ENCODE data around the gene CTBP1.
A peak's percentile ranks its signal among the peaks of the same experiment; 100 is the strongest.

Gene CTBP1

GRCh38 chr4:1236103-1236641 is 12.8 kb downstream of the CTBP1 start:
- DNase-seq = peak; percentile 7

DNA sequence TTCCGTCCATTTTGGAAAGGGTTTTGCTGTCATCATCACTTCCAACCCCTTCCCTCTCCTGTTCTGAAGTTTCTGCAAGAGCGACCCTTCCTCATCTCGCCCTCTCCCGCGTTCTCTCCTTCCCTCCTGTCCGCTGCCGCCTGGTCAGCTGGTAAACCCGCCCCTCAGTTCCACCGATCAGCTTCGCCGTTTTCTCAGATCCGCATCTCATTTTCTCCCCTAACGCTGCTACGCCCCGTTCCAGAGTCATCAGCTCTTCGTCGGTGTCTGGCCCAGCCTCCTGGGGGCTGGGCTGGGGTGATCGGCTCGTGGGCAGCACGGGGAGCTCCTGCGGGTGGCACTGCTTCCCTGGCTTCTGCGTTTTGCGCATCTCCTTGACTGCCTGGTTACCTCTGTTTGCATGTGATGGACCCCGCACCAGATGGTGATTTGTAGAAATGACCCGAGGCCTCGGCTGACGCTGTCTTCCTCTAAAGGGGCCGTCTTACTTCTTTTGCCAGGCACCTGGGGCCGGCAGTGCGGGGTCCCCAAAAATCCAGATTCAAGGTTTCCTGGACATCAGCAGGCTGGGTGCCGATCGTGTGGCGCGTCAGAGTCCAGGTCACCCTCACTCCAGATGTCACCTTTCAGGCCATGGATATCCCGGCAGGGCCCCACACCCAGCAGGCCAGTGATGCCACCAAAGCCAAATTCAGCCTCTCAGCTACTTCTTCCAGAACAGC is 13.4 kb downstream of the CTBP1 start:
- DNase-seq = peak; percentile 2

GRCh38 chr4:1234811-1235292 is 14.1 kb downstream of the CTBP1 start:
- peak; percentile 8 for DNase-seq

DNA sequence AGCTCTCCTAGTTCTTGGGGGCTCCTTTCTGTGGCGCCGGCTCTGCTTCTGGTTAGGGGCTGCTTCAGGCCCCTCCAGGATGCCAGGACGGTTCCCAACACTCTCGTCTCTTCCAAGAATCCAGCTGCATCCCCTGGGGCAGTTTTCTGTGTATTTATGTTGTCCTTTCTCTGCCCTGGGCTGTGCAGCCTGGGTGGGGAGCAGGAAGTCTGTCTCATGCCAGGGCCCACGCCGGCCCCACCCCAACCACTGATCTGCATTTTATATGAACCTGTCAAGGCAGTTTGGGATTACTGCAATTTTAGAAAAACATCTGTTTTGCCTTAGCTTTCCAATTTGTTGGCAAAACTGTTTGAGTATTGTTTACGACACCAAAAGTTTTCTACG is 14.6 kb downstream of the CTBP1 start:
- no peak for DNase-seq

GRCh38 chr4:1233641-1234308 is 15.2 kb downstream of the CTBP1 start:
- DNase-seq = no peak

GRCh38 chr4:1232661-1233621 is 16.0 kb downstream of the CTBP1 start:
- DNase-seq = no peak

DNA sequence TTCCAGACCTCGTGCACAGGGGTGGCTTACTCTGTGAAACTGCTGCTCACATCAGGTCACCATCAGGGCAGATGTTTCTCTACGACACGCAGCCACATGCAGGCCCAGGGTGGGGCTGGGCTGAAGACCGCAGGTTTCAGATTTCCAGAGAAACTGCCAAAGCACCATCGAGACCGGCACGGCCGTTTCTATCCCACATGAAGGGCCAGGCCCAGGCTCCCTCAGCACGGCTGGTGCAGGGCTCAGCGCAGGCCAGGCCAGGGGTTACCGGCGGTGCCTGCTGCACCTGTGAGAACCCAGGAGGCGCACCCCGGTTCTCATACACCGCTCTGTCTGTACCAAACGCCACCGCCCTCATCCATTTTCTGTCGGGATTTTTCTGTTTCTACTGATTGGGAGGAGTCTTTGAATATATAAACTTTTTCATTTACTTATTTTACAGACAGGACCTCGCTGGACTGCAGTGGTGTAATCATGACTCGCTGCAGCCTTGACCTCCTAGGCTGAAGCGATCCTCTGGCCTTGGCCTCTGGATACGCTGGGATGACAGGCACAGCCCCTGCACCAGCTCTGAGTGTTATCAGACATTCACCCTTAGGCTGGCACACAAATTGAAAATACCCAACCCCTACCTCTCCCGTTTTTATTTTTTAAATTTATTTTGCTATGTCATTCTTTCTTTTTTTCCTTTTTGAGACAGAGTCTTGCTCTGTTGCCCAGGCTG is 17.1 kb downstream of the CTBP1 start:
- no peak for DNase-seq

GRCh38 chr4:1230971-1231636 is 17.8 kb downstream of the CTBP1 start:
- no peak for DNase-seq

DNA sequence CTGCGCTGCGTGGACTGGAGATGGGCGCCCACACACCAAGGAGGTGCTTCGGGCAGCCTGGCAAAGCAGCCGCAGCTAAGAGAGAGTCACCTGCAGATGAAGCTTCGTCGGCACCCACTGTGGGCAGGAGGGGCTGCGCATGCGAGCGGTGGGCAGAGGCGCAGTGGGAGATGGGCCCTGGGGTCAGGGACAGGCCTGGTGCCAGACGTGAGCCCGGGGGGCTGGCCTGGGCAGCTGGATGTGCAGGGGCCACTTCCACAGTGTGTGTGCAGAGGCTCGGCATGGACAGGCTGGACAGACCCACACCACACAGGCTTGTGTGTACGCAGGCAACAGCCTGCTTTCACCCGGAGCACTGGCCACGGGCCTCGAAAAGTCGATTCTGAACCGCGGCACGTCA is 18.6 kb downstream of the CTBP1 start:
- DNase-seq = no peak

GRCh38 chr4:1229117-1229849 is 19.6 kb downstream of the CTBP1 start:
- DNase-seq = no peak

- DNase-seq = no peak
Measured at GRCh38 chr4:1227816-1228215, 21.1 kb downstream of the CTBP1 start.

DNA sequence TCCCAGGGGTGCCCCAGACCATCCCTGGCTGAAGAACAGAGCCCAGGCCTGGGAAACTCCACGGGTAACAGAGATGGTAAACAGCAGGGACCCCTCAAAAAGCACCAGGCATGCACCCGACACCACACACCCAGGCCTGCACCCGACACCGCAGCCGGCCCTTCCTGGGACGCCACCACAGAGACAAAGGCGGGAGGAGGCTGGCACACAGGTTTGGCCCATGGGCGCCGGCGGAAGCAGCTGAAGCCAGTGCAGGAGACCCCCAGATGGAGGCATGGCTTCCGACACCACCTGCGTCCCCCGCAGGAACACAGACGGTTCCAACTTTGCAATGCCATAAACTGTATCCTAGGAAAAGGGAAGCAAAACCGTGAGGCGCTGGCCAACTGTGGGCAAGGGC is 22.3 kb downstream of the CTBP1 start:
- no peak for DNase-seq

DNA sequence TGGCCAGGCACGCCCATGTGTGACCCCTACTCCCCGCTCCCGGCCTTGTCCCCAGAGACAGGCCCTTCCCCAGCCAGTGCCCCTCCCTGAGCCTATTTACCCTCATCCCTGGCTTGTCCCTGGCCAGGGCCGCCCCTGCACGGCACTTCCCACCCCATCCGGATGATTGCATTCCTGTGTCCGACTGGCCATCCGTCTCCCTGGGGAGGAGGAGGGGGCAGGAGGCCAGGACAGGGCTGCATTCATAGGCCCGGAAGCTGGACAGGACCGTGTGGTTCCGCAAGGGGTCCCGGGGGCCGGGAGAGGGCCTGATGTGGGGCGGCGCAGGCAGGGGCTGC is 22.8 kb downstream of the CTBP1 start:
- no peak for DNase-seq

DNA sequence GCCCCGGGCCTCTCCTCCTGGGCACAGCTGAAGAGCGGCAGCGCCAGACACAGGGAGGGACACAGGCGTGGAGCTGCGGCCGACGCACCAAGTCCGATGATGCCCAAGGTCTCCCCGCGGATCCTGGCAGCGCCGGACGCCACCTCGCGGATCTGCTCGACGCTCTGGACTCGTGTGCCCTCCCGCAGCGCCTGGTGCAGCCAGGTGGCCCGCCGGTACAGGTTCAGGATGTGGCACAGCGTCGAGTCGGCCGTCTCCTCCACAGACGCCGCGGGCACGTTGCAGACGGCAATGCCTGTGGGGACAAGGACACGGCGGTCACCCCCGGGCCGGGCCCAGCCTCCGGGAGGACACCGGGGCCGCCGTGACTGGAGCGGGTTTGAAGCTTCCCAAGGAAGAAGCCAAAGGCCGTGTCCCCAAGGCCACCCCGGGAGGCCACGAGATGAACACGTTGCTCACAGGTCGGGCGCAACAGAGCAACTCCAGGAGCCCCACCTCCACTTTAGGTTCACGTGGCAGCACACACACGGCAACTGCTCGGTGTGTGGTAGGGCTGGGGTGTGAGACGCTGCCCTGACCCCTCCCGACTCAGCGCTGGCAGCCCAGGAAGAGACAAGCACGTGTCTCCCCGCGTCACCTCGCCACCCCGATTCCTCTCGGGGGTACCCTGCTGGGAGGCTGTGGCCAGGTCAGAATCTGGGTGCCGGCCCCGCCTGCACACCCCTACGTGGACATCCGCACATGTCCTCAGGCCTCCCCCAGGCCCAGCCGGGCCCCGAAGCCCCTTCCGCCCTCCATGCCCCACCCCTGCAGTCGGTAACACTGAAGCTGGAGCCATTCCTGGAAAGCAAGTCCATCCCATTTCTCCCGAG is 23.4 kb downstream of the CTBP1 start:
- DNase-seq = no peak

DNA sequence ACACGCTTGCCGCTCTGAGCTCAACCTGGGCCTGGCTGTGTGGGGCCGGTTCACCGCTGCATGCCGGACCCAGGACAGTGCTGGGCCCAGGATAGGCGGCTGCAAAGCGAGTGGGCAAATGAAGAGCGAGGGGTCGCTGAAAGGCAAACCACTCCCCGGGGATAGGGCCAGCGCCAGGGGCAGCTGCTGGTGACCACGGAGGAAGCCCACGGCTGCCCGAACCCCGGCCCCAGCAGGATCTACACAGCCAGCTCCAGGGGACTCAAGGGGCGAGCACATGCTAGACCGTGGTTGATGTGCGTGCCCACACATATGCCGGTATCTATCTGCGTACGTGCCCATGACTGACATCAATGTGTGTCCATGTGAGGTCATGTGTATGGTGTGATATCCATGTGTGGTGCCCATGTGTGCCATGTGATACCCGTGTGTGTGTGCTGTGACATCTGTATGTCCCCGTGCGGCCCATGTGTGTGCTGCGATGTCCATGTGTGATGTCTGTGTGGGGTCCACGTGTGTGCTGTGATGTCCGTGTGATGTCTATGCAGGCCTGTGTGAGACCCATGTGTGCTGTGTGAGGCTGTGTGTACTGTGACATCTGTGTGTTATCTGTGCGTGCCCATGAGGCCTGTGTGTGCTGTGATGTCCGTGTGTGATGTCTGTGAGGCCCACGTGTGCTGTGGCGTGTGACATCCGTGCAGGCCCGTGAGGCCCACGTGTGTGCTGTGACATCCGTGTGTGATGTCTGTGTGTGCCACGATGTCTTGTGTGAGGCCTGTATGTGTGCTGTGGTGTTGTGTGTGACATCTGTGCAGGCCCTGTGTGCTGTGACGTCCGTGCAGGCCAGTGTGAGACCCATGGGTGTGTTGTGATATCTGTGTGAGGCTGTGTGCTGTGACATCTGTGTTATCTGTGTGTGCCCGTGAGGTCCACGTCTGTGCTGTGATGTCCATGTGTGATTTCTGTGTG is 24.8 kb downstream of the CTBP1 start:
- no peak for DNase-seq

DNA sequence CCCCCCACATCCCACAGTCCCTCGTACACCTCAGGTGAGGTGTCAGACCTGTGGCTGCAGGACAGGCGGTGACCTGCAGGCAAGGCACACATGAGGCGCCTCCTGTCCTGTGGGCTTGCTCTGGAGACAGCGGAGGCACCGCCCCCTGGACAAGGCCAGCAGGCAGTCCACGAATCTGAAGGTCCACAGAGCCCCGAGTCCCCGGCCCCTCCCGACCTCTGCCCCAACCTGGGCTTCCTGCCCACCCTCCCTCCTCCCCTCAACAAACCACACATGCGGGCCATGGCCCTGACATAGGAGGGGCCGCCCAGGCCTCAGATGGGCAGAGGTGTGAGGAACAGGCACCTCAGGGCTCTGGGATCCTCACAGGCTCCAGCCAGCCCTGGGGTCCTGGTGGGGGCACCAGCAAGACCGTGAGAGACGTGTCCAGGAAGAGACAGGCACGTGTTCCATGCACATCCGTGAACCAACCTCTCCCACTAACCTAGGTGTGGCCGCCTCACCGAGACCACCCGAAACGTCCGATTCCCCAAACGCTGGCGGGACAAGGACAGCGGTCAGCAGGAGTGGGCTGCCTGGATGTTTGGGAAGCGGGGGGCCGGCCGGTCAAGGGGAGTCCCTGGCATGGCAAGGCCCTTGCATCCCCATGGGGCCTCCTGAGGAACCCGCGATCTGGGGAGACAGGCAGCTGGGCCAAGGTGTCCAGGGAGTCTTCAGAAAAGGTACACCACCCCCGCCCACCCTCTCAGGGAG is 25.8 kb downstream of the CTBP1 start:
- DNase-seq = no peak

- no peak for DNase-seq
Measured at GRCh38 chr4:1222036-1222789, 26.7 kb downstream of the CTBP1 start.
